Suprapubic skin (tissue), 4 donors: ENCODE measurements around the gene WTIP.

Experiments used
- CTCF ChIP-seq, 2 donors: fragments of 200-600 bp in 1 of 2; fragments of 450-650 bp in 1 of 2; sonication (generic) in 1 of 2; IDR thresholded peaks; one replicate each; pipeline ENCODE4 v1.5.1; 2016 to 2019; ENCODE audit warnings: antibody characterized with exemption in 2 of 2, mild to moderate bottlenecking in 1 of 2, moderate library complexity in 1 of 2
- EP300 ChIP-seq: sonication (generic); formaldehyde crosslinking; IDR thresholded peaks from one replicate; pipeline ENCODE4 v1.6.1; 2017; ENCODE audit warnings: antibody characterized with exemption
- POLR2A ChIP-seq, 2 donors: fragments of 450-650 bp; IDR thresholded peaks; one replicate each; pipeline ENCODE4 v1.6.1; 2017; ENCODE audit warnings: antibody characterized with exemption in 2 of 2, mild to moderate bottlenecking in 2 of 2, moderate library complexity in 2 of 2
- POLR2AphosphoS5 ChIP-seq, 3 donors: sonication (generic); formaldehyde crosslinking; IDR thresholded peaks; one replicate each; pipeline ENCODE4 v1.6.1; 2017; ENCODE audit warnings: antibody characterized with exemption in 3 of 3

- no peak for TF ChIP-seq CTCF (IDR thresholded peaks at IDR 0.05)
- TF ChIP-seq POLR2AphosphoS5 (IDR thresholded peaks at IDR 0.05), result no peak
- no peak for TF ChIP-seq POLR2A (IDR thresholded peaks at IDR 0.05)
- TF ChIP-seq EP300, result no peak
These were observed 57.8 kb downstream of the WTIP start for GRCh38 chr19:34539396-34539795.
